DMS 273 (cell line): ENCODE results near the gene RALGAPA2.

Experiments
- DNase-seq: peaks from one replicate; lab custom pipeline; 2025; ENCODE audit not compliant: unreplicated experiment; lab: John Stamatoyannopoulos, UW

The RALGAPA2 gene

DNA sequence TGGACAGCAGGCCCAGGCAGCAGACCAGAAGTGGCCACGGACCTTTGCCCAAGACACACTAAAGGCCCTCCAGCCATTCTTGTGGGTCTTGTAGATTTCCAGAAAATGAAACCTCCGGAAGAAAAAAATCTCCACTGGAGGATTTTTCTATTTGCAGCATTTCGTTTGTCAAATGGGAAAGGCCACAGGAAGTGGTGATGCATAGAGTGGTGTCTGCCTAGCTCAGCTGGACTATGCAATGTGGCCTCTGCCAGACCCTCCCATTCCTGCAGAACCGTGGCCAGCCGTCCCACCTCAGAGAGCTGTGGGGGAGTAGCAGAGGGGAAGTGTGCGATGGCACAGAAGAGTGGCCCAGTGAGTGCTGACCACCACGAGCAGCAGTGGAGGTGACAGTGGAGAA is 368.5 kb downstream of the RALGAPA2 start:
- no peak for DNase-seq
